ENCODE results near the gene ADCY2.

Gene ADCY2

GRCh38 chr5:7763621-7764072 lies 367.7 kb downstream of the ADCY2 start:
- TF ChIP-seq, protein P1, sequence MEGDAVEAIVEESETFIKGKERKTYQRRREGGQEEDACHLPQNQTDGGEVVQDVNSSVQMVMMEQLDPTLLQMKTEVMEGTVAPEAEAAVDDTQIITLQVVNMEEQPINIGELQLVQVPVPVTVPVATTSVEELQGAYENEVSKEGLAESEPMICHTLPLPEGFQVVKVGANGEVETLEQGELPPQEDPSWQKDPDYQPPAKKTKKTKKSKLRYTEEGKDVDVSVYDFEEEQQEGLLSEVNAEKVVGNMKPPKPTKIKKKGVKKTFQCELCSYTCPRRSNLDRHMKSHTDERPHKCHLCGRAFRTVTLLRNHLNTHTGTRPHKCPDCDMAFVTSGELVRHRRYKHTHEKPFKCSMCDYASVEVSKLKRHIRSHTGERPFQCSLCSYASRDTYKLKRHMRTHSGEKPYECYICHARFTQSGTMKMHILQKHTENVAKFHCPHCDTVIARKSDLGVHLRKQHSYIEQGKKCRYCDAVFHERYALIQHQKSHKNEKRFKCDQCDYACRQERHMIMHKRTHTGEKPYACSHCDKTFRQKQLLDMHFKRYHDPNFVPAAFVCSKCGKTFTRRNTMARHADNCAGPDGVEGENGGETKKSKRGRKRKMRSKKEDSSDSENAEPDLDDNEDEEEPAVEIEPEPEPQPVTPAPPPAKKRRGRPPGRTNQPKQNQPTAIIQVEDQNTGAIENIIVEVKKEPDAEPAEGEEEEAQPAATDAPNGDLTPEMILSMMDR (IDR thresholded peaks at IDR 0.05; ENCODE audit: control insufficient read depth, extremely low read depth, insufficient read depth): no peak
- H3K4me3 ChIP-seq (ENCODE audit: low read depth, low read length): no peak overlapping the region
- no peak for DNase-seq (ENCODE audit: low read depth)

DNA sequence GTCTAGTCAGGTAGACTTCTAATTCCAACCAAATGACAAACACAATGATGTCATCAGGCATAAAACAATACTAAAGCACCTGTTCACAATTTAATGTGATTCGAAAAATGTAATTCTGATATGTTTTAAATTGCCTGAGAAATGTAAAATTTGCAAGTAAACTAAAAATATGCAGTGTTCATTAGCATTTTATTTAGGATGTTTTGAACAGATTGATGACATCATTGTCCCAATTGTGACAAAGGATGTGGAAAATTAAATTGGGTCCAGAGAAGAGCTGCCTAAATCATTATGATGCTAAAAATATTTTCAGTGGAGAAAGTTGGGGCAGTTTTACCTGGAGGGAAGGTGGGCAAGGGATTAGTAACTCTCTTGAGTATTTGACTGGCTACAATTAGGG lies 368.5 kb downstream of the ADCY2 start:
- no peak overlapping the region for H3K4me3 ChIP-seq (ENCODE audit: low read depth, low read length)
- TF ChIP-seq, protein P1 (IDR thresholded peaks at IDR 0.05; ENCODE audit: control insufficient read depth, extremely low read depth, insufficient read depth): no peak
- no peak for DNase-seq (ENCODE audit: low read depth)

DNA sequence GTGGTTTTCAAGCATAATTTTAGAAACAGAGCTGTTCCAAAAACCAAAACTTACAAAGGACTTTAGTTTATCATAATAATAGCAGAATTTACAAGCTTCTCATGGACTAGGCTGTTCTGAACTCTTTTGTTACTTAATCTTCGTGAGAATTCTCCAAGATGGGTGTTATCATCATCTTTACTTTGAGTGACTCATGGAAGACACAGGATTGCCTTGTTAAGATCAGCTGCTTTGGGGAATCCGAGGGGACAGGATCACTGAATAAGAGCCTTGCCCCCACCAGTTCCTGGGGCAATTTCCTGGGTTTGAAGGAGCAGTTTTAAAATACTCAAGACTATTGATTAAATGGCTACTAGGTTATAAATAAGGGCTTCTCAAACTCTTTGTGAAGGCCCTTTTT lies 374.5 kb downstream of the ADCY2 start:
- H3K4me3 ChIP-seq (ENCODE audit: low read depth, low read length): no peak overlapping the region
- no peak for DNase-seq (ENCODE audit: low read depth)
- TF ChIP-seq, protein P1 (IDR thresholded peaks at IDR 0.05; ENCODE audit: control insufficient read depth, extremely low read depth, insufficient read depth): no peak

GRCh38 chr5:7772141-7772540 lies 376.2 kb downstream of the ADCY2 start:
- no peak for DNase-seq (ENCODE audit: low read depth)
- no peak overlapping the region for H3K4me3 ChIP-seq (ENCODE audit: low read depth, low read length)
- TF ChIP-seq, protein P1 (IDR thresholded peaks at IDR 0.05; ENCODE audit: control insufficient read depth, extremely low read depth, insufficient read depth): no peak

DNA sequence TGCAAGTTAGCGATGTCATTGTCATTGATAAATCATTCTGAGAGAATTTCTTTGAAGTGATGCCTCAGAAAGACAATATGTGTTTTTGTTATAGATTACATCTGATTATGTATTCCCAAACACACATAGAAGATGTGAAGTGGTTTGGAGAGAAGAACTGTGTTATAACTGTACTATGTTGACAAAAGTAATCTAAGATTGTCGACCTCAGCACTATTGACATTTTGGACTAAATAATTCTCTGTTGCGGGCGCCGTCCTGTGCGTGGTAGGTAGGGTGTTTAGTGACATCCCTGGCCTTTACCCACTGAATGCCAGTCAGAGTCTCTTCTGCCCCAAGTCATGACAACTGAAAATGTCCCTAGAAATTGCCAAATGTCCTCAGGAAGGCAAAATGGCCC lies 377.2 kb downstream of the ADCY2 start:
- H3K4me3 ChIP-seq (ENCODE audit: low read depth, low read length): no peak overlapping the region
- TF ChIP-seq, protein P1 (IDR thresholded peaks at IDR 0.05; ENCODE audit: control insufficient read depth, extremely low read depth, insufficient read depth): no peak
- DNase-seq (ENCODE audit: low read depth): no peak

DNA sequence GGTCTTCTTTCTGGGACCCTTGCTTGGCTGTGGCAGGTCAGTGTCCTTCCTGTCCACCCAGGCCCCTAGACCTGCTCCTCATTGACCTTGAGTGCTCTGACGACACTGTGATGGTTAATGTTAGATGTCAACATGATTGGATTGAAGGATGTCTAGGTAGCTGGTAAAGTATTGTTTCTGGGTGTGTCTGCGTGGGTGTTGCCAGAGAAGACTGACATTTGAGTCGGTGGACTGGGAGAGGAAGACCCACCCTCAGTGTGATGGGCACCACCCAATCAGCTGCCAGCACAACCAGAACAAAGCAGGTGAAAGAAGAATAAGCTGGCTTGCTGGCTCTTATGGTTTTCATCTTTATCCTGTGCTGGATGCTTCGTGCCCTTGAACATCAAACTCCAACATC lies 380.5 kb downstream of the ADCY2 start:
- no peak overlapping the region for H3K4me3 ChIP-seq (ENCODE audit: low read depth, low read length)
- no peak for DNase-seq (ENCODE audit: low read depth)
- TF ChIP-seq, protein P1 (IDR thresholded peaks at IDR 0.05; ENCODE audit: control insufficient read depth, extremely low read depth, insufficient read depth): no peak
